TTC549 (cell line): ENCODE measurements around the gene PIPOX.

Source experiments
- FAIRE-seq: peaks from 2 replicates; lab custom pipeline; 2012; peaks lifted over from hg19 to GRCh38; lab: Jason Lieb, UNC

Gene PIPOX

DNA sequence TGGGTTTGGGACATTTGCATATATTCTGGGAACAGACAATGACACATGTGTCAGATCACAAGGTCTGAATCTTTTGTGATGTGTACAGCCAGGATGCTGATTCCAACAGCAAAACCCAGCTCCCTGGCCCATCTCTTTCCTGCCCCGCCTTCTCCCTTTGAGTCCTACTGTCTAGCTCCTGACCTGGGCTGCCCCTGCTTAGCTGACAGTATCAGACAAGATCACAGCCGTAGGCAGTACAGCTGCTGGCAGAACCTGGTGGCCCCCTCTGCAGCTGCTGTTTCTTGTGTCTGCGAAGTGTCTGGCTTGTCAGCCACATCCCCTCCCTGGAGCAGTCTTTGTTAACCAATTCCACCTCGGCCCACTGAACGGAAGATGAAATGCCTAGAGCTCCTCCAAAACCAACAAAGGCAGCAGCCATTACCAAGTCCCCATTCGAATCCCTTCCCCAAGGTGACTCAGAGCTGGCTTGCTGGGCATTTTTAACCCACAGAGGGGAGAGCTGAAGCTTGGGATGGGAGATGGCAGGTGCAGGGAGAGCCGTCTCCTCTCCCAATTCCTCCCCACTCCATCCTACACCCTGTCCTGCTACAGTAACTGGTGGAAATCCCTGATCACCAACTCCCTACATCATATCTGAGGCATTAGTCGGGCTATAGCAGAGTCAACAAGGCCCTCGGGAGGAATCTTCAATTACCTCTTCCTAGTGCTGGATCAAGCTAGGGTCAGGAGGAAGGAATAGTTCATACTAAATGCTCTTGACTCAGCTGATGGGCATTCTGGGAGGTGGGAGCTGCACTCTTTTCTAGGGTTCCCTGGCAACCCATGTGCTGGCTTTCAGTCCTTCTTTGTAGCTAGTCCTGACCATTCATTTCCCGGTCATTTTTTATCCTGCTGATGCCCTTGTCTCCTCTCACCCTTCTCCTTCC is 5.8 kb downstream of the PIPOX start:
- FAIRE-seq, result no peak

DNA sequence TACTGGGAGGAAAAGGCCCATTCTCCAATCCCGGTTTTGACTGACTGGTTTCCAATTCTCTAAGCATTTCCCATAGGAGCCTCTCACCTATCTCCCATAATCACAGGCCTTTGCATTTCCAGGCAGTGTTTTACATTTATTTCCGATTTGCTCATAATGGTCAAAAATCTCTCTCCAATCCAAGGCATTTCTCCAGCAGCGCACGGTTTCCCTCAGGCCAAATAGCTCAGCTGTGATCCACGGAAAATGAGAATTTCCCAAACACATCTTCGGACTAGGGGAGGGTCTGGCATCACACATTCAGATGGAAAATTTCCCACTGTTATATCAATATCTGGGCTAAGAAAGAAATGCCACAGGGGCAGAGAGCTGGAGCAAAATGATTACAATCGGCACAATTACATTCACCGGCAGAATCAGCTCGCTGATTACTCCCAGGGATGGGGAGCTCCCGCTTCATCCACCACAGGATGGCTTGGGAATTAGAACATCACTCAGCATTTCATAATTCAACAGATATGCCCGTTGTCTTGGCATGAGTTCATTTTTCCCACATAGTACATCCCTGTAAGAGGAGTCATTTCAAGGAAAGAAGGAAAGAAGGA is 6.7 kb downstream of the PIPOX start:
- FAIRE-seq, result no peak

DNA sequence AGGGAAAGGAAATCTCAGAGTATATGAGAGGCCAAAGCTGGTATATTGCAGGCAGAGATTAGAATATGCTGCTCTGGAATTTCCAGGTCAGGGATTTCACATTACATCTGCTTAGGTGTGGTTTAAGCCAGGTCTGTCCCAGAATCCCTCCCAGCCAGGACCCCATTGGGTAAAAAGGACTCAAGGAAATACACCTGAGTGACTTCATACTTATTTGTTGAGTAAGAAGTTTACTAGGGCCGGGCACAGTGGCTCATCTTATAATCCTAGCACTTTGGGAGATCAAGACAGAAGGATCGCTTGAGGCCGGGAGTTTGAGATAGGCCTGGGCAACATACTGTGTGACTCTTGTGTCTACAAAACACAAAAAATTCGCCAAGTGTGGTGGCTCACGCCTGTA is 7.2 kb downstream of the PIPOX start:
- no peak for FAIRE-seq

DNA sequence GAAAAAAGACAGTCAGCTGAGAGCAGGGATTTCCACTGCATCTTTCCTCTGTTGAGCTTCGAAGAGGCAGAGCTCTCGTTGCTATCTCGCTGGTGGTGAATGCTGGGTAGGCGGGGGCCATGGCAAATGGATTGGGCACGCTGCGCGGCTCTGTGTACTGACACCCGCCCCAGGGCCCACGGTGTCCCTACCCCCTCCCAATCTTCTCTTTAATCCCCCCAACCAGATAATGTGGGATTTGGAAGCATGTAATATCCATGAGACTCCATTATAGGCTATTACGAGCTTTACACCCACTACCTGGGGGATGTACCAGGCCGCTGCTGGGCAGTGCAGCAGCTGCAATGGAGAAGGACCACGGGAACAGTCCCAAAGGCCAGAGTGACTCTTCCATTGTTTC is 8.3 kb downstream of the PIPOX start:
- FAIRE-seq, result no peak

DNA sequence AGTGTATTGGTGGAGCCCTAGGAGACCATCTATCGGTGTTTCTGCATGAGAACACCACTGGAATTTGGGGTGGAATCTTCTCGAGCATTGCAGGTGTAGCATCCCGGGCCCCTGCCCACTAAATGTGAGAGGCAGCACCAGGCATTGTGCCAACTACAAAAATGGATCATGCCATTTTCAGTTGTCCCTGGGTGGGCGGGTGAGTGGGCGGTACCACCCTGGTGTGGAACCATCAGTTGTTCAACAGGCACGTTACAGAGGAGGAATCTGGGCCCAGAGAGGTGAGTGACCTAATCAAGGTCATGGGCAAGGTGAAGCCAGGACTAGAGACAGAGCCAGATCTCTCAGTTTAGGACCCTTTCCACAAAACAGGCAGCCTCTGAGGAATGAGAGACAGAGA is 8.8 kb downstream of the PIPOX start:
- no peak for FAIRE-seq

DNA sequence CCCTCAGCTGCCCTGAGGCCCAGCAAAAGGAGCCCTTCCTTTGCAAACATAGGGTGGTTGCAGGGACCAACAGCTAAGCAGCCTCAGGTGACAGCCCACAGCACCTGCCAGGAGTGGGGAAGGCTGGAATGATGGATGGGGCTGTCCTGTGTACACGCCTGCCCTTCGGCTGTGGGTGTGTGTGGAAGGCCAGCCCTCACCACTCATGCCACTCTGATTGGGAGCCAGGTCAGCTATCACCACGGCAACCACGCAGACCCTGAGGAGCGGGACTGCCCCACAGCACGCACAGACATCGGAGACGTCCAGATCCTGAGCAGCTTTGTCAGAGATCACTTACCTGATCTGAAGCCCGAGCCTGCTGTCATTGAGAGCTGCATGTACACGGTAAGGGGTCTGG is 11.9 kb downstream of the PIPOX start:
- no peak for FAIRE-seq

DNA sequence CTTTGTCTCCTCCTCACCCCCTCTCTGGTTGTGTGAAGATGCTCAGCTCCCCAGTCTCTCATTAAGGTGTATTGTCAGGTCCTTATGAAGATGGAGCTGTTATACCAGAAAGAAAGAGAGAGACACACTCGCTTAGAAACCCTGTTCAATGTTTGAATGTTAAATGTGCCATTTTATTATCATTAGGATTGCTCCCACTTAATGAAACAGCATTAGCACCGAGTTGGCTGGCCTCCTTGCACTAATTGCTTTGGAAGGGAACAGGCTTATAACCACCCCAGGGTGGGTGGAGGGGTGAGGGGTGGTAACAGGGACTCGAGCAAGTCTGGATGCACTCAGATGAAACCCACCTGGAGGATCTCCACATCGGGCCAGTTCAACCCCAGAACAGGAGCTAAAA is 14.4 kb downstream of the PIPOX start:
- no peak for FAIRE-seq

DNA sequence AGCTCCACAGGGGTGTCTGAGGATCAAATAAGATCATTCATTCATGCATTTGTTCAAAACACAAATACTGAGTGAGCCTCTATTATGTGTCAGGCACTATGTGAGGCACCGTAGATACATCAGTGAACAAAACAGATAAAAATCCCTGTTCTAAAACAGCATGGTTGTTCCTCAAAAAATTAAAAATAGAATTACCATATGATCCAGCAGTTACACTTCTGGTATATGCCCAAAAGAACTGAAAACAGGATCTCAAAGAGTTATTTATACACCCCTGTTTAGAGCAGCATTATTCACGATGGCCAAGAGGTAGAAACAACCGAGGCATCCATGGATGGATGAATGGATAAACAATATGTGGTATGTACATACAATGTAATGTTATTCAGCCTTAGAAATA is 15.4 kb downstream of the PIPOX start:
- no peak for FAIRE-seq

DNA sequence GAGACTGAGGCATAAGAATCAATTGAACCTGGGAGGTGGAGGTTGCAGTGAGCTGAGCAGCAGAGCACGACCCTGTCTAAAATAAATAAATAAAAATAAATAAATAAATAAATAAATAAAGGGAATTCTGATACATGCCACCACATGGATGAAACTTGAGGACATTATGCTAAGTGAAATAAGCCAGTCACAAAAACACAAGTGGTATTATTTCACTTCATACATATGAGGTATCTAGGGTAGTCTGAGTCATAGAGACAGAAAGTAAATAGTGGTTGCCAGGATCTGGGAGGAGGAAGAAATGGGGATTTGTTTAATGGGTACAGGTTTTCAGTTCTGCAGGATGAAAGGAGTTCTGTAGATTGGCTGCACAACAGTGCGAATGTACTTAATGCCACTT is 16.3 kb downstream of the PIPOX start:
- no peak for FAIRE-seq

DNA sequence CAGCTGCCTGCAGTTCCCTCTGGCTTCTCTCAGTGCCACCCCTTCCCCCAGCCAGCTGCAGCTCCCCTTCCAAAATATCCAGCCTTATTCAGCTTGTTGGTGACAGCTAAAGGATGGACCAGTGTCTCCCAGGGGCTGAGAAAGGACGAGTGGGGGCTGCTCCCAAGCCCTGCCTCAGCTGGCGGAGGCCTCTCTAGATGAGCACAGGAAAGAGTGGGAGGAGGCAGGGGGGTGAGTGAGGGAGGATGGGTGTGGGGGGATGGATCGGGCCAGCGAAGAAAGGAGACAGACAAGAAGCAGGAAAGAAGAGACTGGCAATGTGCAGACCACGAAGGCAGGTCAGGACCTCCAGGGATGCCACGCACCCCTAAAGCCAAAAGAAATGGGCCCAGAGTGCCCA is 17.5 kb downstream of the PIPOX start:
- FAIRE-seq, result no peak

DNA sequence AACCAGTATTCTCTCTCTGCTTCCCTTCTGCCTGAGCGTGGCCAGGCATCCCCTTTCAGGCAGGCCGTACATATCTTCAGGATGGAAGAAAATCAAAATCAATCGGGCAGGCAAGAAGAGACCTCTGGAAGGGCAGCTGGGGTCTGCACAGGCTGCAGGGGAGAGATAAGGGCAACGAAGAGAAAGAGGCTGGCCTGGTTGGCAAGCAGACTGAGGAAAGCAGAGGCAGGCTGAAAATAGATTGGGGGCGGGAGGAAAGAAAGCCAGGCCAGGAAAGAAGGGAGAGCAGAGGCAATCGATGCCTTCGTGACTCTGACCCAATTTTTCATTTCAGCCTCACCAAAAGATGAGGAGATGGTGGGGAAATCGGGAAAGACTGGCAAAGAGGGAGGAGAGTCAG is 18.1 kb downstream of the PIPOX start:
- FAIRE-seq, result no peak

DNA sequence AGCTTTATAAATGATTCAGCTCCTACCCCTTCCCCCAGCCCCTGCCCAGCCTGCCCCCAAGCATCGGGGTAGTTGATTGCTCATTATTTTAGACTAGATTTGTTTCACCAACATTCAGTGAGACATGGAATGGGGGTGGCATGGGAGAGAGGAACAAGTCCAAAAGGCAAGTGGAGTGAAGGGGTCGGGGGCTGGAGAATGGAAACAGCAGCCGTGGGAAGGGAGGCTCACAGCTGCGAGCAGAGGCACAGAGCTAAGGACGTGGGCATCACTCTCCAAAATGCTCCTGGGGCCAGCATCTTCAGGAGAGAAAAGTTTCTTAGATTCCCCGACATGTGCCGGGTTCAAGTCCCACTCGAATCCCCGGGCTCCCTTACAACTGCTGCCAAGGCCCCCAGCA is 19.3 kb downstream of the PIPOX start:
- no peak for FAIRE-seq

DNA sequence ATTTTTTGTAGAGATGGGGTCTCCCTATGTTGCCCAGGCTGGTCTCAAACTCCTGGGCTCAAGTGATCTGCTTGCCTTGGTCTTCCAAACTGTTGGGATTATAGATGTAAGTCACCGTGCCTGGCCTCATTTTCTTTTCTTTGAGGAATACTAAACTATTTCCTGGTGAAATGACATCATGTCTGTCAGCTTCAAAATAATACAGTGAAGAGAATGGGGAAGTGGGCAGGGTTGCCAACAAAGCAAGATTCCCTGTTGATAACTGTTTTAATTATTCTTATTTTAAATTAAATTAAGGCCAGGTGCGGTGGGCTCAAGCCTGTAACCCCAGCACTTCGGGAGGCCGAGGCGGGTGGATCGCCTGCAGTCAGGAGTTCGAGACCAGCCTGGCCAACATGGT is 21.1 kb downstream of the PIPOX start:
- FAIRE-seq, result no peak

DNA sequence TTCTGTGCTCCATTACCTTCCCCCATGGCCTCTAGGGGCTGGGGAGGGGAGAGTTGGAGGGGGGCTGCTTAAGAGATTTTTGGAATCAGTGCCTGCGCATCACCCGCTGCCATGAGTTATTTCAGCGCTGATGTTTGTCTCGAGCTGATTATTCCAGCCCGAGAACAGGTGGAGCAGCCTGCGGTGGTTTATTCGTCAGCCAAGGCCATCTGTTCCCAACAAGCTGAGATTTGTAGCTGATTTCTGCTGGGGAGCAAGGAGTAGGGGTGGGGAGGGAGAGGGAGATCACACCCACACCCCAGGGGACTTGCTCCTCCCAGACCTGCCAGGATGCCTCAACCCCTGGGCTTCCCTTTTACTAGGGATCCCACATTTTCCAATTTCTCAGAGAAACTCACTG is 23.1 kb downstream of the PIPOX start:
- FAIRE-seq, result no peak

DNA sequence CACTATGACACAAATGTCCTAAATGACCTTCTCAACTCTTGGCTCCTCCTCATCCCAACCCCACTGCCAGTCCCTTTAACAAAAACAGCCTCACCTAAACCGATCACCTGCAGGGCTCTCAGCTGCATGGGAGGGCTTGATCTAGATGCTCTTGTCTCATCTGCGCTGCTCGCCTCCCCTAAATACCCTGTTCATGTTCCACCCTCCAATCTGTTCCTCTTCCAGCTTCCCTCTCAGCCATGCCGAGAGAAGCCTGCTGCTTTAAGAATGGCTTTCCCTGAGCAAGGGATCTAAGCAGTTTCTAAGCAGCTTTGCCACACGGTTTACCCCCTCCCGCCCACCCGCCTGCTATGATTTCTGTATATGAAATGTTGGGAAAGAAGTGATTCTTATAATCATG is 23.7 kb downstream of the PIPOX start:
- FAIRE-seq, result no peak

DNA sequence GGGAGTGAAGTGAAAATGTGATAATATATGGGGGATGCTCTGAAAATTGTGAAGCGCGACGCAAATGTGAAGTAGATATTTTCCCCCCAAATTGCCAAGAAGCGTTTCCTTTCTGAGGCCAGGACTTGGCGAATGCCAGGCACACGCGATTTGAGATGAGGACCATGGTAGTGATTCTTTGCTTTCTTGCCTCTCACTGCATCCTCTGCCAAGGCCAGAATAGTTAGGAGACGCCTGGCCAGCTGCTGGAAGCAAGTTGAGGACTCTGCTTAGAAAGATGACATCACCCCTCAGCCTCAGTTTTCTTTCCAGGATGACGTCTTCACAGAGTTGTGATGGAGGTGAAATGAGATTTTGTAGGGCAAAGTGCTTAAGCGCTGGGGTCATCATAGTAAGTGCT is 25.9 kb downstream of the PIPOX start:
- FAIRE-seq, result no peak

DNA sequence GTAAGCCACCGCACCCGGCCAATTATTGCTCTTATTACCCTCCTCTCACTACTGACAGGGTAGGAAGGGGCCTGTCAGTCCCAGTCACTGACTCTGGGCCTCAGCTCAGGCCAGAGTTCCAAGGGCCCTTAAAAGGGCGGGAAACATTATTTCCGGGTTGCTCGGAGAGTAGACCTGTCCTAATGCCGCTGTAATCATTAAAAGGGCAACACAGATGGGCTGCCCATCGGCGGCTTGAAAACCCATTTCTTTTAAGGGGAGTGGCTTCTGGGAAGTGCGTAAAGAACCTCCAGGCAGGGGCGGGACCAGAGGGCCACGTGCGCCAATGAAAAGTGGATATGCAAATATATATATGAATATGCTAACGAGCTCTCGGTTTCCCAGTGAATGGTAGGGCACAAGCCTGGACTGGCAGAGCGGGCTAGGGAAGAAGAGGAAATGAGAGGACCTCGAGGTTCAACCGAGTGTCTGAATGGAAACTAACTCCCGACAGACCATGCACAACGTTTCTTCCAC is 26.6 kb downstream of the PIPOX start:
- FAIRE-seq, result no peak

DNA sequence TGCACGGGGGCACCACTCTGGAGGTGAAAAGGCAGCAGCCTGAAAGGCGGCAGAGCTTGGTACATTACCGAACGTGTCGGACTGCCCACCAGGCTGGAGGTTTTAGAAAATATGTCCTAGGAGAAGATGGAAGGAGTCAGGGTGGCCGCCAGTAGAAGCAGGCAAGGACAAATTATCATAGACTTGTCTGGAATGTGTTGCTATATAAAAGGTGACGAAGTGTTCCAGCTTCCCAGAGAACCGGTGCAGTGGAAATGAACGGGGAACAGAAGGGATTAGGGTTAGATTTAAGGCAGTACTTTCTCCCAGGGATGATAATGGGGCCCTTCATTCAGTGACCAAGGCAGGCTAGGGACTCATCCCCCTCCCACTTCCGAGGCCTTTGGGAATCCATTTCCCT is 27.4 kb downstream of the PIPOX start:
- no peak for FAIRE-seq

DNA sequence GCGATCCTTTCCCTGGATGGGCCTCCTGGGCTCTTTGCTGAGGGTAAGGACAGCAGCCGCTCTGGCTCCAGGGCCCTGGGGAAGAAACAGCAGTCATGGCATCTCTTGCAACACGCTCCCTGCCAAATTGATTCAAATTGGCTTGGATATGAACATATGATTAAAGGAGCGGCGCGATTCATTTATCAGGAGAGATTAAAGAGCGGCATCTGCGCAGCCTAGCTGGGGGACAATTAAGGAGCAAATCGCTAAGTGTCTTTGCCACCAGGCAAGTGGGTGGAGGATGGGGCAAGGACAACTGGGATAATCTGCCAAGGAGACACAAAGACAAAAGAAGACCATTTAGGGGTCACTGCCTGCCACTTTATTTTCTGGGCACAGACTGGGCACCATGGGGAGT is 27.8 kb downstream of the PIPOX start:
- no peak for FAIRE-seq

DNA sequence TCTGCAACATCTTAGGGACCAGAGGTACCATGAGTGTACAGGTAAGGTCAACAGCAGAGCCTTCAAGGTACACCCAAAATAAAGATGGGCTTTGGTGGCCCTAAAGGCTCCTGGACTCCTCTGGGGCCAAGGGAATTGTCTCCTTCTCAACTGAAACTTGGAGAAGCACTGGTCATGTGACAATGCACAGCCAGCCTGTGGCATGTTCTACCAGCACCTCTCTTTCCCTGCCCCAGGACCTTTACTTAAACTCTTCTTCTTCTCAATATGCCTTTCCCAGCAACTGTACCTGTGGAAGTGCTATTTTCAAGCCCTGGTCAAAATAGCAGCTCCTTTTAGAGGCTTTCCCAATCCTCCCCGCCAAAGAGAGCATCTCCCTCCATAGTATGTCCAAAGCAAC is 28.4 kb downstream of the PIPOX start:
- no peak for FAIRE-seq

DNA sequence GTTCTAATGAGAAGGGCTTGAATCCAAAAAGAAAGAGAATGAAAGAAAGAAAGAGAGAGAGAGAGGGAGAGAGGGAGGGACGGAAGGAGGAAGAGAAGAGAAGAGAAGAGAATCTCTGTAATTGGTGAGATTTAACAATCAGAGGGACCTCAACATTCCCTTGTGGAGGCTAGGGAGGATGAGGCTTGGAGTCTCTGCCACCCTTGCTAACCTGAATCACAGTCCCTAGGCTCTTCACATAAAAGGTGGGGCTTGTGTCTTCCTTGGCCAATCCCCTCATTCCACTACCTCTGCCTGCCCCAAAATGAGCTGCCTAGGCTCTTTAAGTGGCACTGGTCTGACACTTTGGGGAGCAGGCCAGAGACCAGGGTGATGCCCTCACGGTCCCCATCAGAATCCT is 30.1 kb downstream of the PIPOX start:
- no peak for FAIRE-seq

DNA sequence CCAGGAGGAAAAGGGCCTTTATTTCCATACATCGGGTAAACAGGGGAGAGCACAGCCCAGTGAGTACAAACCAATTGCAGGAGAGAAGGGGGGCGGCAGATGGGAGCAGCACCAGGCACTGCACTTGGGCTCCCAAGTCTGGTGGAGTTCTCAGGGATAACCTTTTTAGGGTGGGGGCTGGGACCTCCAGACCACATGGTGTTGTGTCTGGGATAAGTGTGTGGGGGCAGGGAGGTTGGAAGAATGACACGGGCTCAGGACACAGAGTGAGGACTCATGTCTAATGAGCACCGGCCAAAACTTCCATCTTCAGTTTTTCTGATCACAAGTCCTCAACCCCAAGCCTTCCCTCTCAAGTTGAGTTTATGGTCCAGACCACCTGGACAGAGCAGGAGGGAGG is 30.6 kb downstream of the PIPOX start:
- no peak for FAIRE-seq

DNA sequence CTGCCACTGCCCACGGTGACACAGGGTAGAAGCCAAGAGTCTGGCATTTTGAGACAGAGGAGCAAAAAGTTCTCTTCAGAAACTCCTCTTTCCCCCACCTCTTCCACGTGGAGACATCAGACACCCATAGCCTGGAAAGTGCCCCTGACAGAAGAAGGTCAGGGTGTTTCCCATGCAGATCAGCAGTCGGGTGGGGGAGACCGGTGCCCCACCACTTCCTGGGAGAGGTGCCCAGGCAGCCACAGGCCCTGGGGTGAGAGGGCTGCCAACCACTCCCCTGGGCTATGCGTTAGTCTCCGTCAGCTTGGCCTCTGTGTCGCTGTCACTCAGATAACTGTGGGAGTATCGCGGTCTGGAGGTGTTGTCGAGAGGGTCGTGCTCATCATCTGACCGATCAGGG is 31.5 kb downstream of the PIPOX start:
- FAIRE-seq, result no peak

DNA sequence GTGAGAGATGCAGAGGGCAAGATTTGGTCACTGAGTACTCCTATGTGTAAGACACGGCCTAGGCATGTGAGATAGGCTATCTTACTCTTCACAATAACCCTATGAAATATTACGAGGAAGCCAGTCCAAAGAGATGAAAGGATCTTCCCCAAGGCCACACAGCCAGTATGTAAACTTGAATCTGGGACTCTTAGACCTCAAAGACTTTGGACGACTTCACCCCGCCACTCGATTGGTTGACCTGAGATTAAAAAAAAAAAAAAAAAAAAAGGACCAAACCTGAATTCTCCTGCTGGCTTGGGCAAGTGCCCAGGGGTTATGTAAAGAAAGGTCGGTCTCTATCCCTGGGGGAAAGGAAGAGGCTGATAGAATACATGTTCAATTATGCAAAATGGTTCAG is 33.1 kb downstream of the PIPOX start:
- FAIRE-seq, result no peak
